GM23248 (cell line): ENCODE results near the gene TAF11L13.

Experiments used
- EZH2 ChIP-seq: fragments of 200-600 bp; sonication (generic); IDR thresholded peaks from 2 replicates; pipeline ENCODE4 v1.6.1; 2018; ENCODE audit warnings: antibody characterized with exemption, mild to moderate bottlenecking; ENCODE audit not compliant: insufficient read depth, poor library complexity, severe bottlenecking
- EZH2phosphoT487 ChIP-seq: fragments of 200-600 bp; sonication (generic); IDR thresholded peaks from 2 replicates; pipeline ENCODE4 v1.6.1; 2018; ENCODE audit warnings: antibody characterized with exemption, moderate library complexity, mild to moderate bottlenecking, low read depth; ENCODE audit not compliant: insufficient read depth

- TF ChIP-seq EZH2phosphoT487 (no peak), EZH2 (no peak)
These were observed 16.8 kb upstream of the TAF11L13 start for GRCh38 chr5:17614872-17615605.
